IPS-NIHi11 (cell line): ENCODE data around the gene GPR150.
"Not testable (repeated sequence)": the region's sequence is repeated elsewhere in the genome, so short reads cannot be mapped to it uniquely, and the experiment has no call there.

Source experiments
- DNase-seq: peaks from one replicate; pipeline ENCODE4 v3.0.0; 2012; ENCODE audit warnings: mixed read lengths, low spot score

Gene GPR150

DNA sequence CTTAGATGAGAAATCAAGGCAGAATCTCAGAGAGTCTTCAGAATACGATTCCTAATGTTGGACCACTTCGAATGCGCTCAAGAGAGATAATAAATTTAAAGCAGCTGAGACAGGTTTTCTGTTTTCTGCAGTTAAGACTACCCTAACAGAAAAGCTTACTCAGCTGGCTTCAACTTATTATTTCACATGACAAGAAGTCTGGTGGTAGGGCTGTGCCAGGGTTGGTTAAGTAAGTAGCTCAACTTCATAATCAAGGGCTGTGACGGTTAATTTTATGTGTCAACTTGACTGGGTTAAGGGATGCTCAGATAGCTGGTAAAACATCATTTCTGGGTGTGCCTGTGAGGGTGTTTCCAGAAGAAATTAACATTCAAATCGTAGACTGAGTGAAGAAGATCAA lies 3.8 kb downstream of the GPR150 start:
- no peak for DNase-seq

DNA sequence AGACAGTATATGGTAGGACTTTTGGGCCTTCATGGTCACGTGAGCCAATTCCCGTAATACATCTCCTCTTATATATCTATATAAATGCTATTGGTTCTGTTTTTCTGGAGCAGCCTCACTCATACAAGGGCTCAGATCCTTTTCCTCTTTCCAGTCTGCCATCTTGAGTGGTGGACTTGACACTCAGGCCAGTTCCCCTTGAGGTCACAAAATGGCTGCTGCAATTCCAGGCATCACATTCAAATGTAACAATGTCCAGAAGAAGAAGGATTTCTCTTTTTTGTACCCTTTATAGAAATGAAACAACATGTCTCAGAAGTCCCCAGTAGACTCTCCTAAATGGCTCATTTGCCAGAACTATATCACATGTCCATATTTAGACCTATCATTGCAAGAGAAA lies 4.5 kb downstream of the GPR150 start:
- no peak for DNase-seq

DNA sequence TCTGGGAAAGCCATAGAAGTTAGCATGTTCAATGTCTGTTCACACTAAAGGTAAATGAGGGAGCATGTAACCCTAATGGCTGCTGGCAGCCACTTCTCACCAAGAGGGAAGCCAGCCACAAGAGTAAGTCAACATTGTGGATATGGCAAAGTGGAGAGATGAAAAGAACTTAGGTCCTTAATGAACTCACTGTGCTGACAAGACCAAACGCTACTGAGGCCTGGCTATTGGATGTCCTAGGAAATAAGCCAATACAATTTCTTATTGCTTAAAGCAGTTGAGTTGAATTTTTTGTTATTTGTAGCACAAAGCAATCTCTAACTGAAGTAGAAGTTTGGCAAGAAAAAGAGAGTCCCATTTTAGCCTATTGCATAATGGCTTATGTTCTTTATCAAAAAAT lies 6.8 kb downstream of the GPR150 start:
- DNase-seq, result no peak

DNA sequence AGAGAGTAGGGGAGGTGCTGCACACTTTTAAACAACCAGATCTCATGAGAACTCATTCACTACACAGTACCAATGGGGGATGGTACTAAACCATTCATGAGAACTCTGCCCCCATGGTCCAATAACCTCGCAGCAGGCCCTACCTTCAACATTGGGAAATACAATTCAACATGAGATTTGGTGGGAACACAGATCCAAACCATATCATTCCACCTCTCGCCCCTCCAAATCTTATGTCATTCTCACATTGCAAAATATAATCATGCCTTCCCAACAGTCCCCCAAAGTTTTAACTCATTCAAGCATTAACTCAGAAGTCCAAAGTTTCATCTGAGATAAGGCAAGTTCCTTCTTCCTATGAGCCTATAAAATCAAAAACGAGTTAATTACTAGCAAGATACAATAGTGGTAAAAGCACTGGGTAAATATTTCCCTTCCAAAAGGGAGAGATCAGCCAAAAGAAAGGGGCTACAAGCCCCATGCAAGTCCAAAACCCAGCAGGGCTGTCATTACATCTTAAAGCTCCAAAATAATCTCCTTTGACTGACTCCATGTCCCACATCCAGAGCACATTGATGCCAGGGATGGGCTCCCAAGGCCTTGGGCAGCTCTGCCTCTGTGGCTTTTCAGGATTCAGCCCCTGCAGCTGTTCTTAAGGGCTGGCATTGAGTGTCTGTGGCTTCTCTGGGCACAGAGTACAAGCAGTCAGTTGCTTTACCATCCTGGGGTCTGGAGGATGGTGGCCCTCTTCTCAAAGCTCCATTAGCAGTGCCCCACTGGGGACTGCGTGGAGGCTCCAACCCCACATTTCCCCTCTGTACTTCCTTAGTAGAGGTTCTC lies 8.3 kb downstream of the GPR150 start:
- no peak for DNase-seq

DNA sequence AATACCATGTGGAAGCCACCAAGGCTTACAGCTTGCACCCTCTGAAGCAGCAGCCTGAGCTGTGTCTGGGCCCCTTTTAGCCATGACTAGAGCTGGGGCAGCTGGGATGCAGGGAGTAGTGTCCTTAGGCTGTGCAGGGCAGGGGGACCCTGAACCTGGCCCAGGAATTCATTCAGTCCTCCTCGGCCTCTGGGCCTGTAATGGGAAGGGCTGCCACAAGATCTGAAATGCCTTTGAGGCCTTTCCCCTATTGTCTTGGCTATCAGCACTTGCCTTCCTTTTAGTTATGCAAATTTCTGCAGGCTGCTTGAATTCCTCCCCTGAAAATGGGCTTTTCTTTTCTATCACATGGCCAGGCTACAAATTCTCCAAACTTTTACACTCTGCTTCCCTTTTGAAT lies 9.0 kb downstream of the GPR150 start:
- DNase-seq, result no peak

DNA sequence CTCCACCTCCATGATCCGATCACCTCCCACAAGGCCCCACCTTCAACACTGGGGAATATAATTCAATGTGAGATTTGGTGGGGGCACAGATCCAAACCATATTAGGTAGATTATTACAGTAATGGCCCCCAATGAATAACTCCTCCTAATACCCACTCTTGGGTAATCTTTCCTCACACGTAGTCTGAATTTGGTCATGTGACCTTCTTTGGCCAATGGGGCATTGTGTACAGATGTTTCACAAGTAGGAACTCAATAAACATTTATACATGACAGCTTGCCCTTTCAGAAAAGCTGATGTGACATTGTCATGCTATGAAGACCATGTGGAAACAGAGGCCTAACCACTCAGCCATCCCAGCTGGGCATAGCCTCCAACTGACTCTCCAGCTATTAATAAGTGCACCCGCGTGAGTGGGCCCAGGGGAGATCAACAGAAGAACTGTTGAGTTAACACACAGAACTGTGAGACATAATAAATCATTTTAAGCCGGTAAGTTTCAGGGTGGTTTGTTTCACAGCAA lies 10.6 kb downstream of the GPR150 start:
- DNase-seq, result no peak

DNA sequence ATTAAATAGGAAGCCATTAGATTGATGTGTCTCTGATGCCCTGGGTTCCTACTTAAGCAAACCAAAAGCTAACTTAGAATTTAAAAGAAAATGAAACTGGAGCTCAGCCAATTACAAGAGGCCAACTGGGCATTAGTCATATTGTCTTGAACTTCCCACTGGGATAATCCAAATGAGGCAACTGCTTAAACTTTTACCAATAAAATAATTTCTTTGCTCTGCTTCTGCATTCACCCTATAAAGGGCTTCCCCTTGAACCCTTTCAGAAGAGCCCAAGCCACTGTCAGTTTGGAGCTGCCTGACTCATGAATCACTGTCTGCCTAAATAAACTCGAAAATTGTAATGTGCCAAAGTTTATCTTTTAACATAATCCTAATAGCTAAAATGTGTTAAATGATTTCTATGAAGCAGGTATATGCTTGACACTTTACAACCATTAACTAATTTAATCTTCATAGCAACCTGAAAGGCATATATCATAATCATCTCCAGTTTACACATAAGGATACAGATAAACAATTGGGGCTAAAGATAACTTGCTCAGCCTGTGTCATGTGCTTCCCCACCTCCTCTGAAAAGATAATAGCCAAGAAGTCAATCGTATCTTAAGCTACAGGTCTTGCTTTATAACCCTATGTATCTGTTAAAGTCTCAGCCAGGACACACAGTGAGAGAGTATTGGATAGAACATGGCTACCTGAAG lies 11.5 kb downstream of the GPR150 start:
- DNase-seq, result no peak

DNA sequence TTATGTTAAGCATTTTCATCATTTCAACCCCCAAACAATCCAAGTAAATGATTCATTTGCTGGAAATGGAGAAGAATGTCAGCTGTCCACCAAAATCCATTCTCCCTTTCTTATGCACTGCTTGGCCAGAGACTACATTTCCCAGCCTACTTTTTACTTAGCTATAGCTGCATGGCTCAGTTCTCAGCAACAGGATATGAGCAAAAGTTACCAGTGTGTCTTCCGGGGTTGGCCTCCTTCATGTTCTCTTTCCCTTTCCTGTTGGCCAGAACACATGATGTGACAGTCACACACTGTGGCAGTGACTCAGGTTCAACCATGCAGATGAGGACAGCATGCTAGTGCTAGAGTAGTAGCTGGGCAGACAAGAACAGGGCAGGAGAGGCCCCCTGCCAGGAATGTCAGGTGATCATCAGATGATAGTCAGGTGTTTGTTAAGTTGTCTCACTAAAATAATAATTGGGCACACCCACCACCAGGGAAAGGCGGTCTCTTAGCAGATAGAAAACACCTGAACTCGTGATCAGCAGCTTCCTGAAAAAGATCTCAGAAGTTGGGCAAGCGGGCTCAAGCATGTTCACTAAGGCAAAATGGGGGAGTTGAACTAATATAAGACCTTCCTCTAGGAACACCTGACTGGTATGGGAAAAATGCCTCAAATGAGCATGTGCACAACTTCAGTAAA lies 12.2 kb downstream of the GPR150 start:
- no peak for DNase-seq

DNA sequence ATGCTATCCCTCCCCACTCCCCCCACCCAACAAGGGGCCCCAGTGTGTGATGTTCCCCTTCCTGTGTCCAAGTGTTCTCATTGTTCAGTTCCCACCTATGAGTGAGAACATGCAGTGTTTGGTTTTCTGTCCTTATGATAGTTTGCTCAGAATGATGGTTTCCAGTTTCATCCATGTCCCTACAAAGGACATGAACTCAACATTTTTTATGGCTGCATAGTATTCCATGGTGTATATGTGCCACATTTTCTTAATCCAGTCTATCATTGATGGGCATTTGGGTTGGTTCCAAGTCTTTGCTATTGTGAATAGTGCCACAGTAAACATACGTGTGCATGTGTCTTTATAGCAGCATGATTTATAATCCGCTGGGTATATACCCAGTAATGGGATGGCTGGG lies 13.1 kb downstream of the GPR150 start:
- DNase-seq, result not testable (repeated sequence)

DNA sequence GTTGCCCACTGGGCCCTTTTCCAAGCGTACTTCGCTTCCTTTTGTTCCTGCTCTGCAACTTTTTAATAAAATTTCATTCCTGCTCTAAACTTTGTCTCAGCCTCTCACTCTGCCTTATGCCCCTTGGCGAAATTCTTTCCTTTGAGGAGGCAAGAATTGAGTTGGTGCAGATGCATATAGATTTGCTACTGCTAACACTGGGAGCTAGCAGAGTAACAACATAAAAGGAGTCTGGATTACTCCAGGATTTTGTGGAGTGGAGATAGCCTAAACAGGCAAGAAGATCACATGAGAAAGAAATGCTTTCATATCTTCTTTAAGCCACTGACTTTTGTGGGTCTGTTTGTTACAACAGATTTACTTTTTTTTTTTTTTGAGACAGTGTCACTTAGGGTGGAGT lies 13.8 kb downstream of the GPR150 start:
- DNase-seq, result no peak

DNA sequence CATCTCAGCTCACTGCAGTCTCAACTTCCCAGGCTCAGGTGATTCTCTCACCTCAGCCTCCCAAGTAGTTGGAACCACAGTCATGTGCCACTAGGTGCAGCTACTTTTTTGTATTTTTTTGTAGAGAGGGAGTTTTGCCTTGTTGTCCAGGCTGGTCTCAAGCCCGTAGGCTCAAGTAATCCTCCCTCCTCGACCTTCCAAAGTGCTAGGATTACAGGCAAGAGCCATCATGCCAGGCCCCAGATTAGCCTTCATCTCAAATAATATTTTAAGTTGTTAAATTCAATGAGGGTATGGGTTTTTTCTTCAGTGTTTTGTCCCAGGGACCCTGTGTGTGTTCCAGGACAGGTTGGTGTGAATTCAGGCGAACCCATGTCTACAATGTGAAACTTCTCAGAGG lies 14.2 kb downstream of the GPR150 start:
- DNase-seq, result no peak

DNA sequence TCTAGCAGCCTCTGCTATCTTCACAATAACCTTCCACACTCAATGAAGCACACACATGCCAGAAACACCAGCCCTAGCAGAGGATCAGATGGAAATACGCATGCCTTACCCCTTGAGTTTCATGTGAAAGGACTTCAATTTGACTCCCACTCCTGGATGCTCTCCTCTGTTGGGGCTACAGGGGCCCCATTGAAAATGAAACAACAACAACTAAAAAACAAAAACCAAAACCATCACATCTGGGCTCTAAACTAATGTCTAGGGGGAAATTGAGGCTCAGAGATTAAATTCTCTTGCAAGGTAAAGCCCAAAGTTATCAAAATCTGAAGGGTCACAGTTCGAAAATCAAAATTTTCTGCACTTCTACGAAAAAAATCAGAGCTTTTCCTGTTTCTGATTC lies 18.7 kb downstream of the GPR150 start:
- no peak for DNase-seq

DNA sequence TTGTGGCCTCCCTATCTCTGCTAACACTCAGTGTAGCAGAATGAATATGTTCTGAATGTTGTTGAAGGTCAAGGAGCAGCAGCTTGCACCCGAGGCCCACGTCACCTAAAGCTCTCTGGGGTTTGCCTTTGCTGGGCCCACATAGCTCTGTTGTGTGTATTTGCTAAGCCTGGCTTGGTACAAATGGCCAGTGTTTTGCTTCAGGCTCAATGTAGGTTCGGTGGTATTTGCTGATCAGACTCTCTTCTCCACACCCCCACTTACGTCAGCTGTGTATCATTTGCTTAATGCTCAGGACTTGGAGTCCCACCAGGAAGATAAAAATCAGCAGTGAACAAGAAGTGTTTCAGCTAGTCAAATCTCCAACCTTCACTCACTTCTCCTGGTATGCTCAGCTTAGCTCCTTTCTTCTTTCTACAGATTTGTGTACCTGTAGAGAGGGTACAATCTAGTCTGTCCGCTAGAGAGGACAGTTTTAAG lies 21.9 kb downstream of the GPR150 start:
- DNase-seq, result no peak

DNA sequence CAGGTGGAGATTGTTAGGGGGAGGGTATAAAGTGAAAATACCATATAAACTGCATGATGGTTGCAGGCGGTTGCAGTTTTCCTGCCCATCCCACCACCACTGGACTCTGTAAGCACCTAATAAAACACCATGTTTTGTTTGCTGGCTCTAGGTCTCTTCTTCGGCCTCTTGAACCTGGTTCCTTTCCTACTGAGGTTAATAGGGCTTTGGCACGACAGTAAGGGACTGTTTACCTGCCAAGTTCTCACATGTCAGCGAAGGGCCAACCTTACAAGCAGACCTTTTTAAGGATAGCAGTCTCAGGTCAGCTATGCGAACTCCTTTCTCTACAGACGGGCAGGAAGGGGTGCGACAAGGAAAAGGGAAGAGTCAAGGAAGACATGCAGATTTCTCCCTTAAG lies 23.3 kb downstream of the GPR150 start:
- DNase-seq, result no peak

DNA sequence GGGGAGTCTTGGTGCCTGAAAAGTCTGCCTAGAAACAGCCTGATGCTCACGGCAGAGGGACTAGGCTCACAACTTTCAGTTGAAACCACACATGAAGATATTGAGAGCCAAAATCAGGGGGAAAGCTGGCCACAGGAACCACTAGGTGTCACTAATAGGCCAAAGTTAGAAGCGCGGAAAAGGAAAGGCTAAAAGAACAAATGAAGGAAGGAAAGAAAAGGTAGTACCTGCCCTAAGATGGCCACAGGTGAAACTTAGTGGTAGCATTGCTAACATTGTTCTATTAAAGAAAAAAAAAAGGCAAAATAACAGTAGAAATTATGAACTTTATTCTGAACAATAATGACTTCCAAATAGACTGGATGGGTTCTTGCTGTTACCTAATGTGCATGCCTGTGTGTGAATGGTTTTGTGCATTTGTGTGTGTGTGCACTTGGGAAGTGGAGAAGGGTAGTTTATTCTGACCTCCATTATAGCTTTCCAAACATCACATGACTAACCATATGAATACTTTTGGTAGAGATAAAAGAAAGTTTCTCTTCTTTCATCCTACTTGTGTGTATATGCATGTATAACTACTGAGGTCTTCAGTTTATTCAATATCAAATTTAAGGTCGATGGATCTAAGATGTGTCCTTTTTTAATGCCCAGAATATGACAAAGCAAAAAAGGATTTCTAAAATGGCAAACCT lies 24.6 kb downstream of the GPR150 start:
- peak; percentile 54 for DNase-seq

DNA sequence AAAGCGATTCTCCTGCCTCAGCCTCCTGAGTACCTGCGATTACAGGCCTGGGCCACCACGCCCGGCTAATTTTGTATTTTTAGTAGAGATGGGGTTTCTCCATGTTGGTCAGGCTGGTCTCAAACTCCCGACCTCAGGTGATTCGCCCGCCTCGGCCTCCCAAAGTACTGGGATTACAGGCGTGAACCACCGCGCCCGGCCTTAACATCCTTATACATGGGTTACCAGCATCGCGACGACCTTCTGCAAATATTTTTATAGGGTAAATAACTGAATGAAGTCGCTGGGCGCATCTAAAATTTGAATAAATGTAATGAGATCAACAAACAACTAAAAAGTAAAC lies 26.3 kb downstream of the GPR150 start:
- not testable (repeated sequence) for DNase-seq

DNA sequence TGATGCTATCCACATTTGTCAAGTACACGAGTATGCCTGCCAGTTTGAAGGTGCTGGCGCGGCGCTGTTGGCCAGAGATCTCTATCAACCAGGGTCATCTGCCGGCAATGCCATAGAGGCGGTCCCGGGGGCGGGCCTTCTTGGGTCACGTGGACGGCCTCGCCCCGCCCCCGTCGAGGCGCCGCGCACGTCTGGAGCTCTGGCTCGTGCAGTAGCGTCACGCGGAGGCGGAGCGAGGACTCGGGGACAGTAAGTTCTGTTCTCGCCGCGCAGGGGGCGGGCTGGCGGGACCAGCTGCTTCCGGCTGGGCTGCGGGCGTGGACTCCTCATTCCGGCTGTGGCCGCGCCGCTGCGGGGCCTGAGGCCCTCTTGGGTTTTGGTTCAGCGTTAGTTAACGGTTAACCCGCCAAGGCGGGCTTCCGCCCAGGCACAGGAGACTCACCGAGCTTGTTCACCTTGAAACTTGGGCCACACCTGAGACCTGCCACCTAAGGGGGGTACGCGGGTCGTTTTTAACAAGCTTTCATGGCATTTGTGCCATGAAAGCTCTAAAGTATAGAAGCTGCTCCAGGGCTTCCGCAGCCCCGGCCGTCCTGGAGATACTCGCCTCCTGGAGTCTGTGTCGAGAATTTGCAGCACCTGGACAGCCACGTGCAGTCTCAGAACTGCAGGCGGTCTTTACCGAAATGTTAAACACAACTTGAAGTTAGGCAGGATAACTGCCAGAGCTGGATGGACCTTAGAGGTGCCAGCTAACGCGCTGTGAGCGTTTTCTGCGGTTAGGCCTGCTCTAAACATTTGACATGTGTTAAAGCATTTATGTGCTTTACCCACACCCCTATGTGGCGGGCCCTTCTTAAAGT lies 26.9 kb downstream of the GPR150 start, which contains the start of gene RFESD:
RFESD (plus strand) TSS at position 209 of the 863 bp plus-strand sequence. CDS start 5,495 bp downstream, outside the sequence.
- DNase-seq, result peak; percentile 93

DNA sequence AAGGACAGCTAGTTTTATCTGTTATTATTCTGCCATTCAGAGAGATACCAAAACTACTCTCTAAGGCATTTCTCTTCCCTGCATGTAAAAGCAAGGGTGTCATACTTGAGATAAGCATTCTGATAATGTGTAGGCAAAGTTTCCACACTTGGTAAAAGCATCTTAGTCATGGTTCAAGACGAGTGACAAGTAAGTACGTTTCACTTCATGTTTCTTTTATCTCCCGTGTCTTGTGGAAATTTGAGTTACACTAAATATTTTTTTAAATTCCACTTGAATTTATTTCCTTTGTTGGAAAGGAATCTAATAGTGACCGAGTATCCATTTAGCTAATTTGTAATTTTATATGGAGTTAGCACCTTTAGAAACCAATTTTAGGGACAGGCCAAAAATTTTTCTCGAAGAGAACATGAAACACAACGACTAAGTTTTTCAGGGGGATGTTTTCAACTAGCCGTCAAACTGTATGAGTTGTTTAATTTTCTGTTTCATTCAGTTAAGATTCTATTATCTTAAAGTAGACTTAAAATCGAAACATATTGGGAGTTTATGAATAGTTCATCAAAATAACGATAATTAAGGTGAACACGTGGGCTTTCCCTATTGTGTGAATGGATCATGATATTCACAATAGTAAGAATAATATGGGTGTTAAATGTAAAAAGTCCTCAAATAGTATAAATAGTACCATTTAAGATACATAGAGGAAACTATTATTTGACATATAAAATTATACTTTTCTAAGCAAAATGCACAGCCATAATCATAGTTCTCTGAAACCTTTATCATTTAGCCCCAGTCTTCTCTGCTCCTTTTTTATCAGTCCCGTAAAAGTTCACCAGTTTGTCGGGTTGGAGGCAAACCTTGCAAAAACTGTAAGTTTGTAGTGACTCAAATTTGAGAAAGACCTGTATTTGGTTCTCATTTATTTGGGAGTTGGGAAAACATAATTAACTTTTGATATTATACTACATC lies 28.3 kb downstream of the GPR150 start:
- DNase-seq, result no peak

DNA sequence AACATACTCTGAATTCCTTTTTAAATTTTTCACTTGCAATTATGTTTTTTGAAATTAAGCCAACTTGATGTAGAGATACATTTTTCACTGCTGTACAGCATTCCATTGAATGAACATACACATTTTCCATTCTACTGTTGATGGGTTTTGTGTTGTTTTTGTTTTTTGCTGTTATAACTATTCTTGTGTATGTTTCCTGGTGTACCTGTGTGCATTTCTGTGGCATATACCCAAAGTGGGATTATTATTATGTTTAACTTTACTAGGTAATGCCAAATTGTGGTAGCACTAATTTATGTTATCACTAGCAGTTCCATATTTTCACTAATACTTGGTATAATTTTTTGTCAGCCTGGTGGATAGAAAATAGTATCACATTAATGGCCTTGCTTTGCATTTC lies 29.4 kb downstream of the GPR150 start:
- DNase-seq, result no peak
